Measurements from ENCODE around the gene CSNK1G1. TPM values are rescaled to one million over a fixed set of nuclear protein-coding genes. Genes with fewer than 3 reads are reported as not detected.
"Not testable (repeated sequence)": the region's sequence is repeated elsewhere in the genome, so short reads cannot be mapped to it uniquely, and the experiment has no call there.

Gene CSNK1G1
- total RNA-seq, 1 donor, result 34.0 TPM

DNA sequence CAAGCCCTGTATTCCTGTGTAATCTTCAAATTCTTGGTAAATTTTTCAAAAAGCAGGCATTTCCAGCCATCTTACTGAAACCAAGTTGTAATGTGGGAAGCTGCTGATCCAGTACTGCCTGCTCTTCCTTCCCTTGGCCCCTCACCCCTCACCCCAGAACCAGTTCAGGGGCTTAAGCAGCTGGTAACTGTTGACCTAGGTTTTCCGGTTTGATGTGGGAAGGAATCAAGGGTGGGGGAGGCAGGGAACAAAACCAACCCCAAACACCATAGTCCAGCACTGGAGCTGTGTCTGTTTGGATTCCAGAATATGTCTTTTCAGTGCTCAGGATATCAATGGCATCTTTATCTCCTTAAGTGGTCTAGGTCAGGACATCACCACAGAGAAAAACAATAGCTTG lies 233.5 kb downstream of the CSNK1G1 start:
- Histone ChIP-seq H3K79me2 (ENCODE audit: insufficient read depth, low read length) (no peaks in the 10 kb centered on the region), H3K27ac (ENCODE audit: low read depth, low read length) (no peak overlapping the region), H2AFZ (ENCODE audit: low read length) (no peak overlapping the region), H3K36me3 (ENCODE audit: insufficient read depth, low read length) (peaks cover 79% of the 10 kb centered on the region), H3K4me1 (ENCODE audit: insufficient read depth, low read length) (no peaks in the 10 kb centered on the region), H3K9me3 (ENCODE audit: low read depth, low read length) (no peaks in the 10 kb centered on the region), H4K20me1 (ENCODE audit: insufficient read depth, low read length) (no peaks in the 10 kb centered on the region), H3K4me3 (ENCODE audit: insufficient read depth, low read length) (no peak overlapping the region), H3K27me3 (ENCODE audit: insufficient read depth, low read length) (no peaks in the 10 kb centered on the region), H3K4me2 (ENCODE audit: insufficient read depth, low read length) (no peak overlapping the region)
- TF ChIP-seq, protein P1, sequence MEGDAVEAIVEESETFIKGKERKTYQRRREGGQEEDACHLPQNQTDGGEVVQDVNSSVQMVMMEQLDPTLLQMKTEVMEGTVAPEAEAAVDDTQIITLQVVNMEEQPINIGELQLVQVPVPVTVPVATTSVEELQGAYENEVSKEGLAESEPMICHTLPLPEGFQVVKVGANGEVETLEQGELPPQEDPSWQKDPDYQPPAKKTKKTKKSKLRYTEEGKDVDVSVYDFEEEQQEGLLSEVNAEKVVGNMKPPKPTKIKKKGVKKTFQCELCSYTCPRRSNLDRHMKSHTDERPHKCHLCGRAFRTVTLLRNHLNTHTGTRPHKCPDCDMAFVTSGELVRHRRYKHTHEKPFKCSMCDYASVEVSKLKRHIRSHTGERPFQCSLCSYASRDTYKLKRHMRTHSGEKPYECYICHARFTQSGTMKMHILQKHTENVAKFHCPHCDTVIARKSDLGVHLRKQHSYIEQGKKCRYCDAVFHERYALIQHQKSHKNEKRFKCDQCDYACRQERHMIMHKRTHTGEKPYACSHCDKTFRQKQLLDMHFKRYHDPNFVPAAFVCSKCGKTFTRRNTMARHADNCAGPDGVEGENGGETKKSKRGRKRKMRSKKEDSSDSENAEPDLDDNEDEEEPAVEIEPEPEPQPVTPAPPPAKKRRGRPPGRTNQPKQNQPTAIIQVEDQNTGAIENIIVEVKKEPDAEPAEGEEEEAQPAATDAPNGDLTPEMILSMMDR (IDR thresholded peaks at IDR 0.05; ENCODE audit: extremely low read depth, low read depth, low read length), result no peak
- no peak for DNase-seq (ENCODE audit: insufficient read length, low spot score, missing footprints)

DNA sequence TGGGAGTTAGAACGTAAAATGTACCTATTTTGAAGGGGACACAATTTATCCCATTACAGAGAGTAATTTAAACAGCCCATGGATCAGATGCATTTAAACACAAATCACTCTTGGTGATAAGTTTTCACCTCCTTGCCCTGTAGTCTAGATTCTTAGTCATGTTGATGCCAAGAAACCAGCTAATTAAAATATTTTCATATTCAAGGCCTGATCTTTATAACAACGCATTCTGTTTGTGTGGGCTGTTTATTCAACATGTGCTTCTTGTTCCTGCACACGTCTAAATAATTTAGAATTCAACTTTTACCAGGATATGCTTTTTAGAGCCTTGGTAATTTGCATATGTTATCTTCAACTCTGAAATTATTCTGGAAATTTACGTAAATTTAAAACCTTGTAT lies 234.4 kb downstream of the CSNK1G1 start:
- H3K79me2 ChIP-seq (ENCODE audit: insufficient read depth, low read length), result no peaks in the 10 kb centered on the region
- no peak overlapping the region for H3K4me3 ChIP-seq (ENCODE audit: insufficient read depth, low read length)
- TF ChIP-seq, protein P1 (IDR thresholded peaks at IDR 0.05; ENCODE audit: extremely low read depth, low read depth, low read length), result no peak
- no peak overlapping the region for H3K4me2 ChIP-seq (ENCODE audit: insufficient read depth, low read length)
- no peaks in the 10 kb centered on the region for H3K9me3 ChIP-seq (ENCODE audit: low read depth, low read length)
- peaks cover 71% of the 10 kb centered on the region for H3K36me3 ChIP-seq (ENCODE audit: insufficient read depth, low read length)
- no peaks in the 10 kb centered on the region for H4K20me1 ChIP-seq (ENCODE audit: insufficient read depth, low read length)
- H2AFZ ChIP-seq (ENCODE audit: low read length), result no peak overlapping the region
- no peaks in the 10 kb centered on the region for H3K27me3 ChIP-seq (ENCODE audit: insufficient read depth, low read length)
- DNase-seq (ENCODE audit: insufficient read length, low spot score, missing footprints), result peak; percentile 15
- H3K4me1 ChIP-seq (ENCODE audit: insufficient read depth, low read length), result no peaks in the 10 kb centered on the region
- no peak overlapping the region for H3K27ac ChIP-seq (ENCODE audit: low read depth, low read length)

DNA sequence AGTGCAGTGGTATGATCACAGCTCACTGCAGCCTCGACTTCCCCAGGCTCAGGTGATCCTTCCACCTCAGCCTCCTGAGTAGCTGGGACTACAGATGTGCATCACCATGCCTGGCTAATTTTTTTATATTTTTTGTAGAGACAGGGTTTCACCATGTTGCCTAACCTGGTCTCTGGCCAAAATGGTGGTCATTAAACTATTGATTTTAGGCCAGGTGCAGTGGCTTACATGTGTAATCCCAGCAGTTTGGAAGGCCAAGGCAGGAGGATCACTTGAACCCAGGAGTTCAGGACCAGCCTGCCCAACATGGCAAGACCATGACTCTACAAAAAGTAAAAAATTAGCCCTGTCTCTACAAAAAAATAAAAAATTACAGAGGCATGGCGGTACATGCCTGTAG lies 235.7 kb downstream of the CSNK1G1 start:
- H3K27me3 ChIP-seq (ENCODE audit: insufficient read depth, low read length); H3K4me1 ChIP-seq (ENCODE audit: insufficient read depth, low read length); H2AFZ ChIP-seq (ENCODE audit: low read length); H3K27ac ChIP-seq (ENCODE audit: low read depth, low read length); H3K4me3 ChIP-seq (ENCODE audit: insufficient read depth, low read length); H3K79me2 ChIP-seq (ENCODE audit: insufficient read depth, low read length); H3K4me2 ChIP-seq (ENCODE audit: insufficient read depth, low read length); DNase-seq (ENCODE audit: insufficient read length, low spot score, missing footprints); H3K9me3 ChIP-seq (ENCODE audit: low read depth, low read length); H4K20me1 ChIP-seq (ENCODE audit: insufficient read depth, low read length): not testable (repeated sequence)
- H3K36me3 ChIP-seq (ENCODE audit: insufficient read depth, low read length), result peaks cover 64% of the 10 kb centered on the region

DNA sequence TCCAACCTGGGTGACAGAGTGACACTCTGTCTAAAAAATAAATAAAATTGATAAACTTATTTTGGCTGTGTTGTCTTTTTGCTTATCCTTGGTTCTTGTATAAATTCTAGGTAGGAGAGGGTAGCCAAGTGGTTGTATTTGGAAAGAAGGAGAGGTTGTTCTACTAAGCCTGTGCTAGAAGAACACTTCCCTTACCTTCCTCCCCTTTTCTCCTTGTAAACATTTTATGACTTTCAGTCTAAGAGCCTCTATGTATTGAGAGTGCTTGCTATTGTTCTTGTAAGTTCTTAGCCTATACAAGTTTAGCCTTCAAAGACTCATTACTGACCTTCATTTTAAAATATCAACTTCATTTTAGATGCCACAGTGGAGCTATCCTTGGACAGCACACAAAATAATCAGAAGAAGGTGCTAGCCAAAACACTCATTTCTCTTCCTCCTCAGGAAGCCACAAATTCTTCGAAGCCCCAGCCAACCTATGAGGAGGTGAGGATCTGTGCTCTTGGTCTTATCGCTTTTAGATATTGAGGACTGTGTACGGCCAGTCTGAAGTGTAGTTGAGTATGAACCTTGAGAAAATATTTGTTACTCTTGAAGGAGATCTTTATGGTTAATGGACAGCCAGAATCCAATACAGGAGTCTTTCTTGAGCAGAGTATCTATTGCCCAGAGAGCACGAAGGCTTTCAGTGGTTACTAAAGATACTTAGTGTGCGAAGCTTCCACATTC lies 238.1 kb downstream of the CSNK1G1 start:
- H3K4me2 ChIP-seq (ENCODE audit: insufficient read depth, low read length), result no peak overlapping the region
- H3K36me3 ChIP-seq (ENCODE audit: insufficient read depth, low read length), result peaks cover 74% of the 10 kb centered on the region
- H3K4me3 ChIP-seq (ENCODE audit: insufficient read depth, low read length), result no peak overlapping the region
- DNase-seq (ENCODE audit: insufficient read length, low spot score, missing footprints), result no peak
- H3K4me1 ChIP-seq (ENCODE audit: insufficient read depth, low read length), result peaks cover 4% of the 10 kb centered on the region
- H3K27ac ChIP-seq (ENCODE audit: low read depth, low read length), result no peak overlapping the region
- peaks cover 13% of the 10 kb centered on the region for H3K79me2 ChIP-seq (ENCODE audit: insufficient read depth, low read length)
- no peaks in the 10 kb centered on the region for H3K27me3 ChIP-seq (ENCODE audit: insufficient read depth, low read length)
- H4K20me1 ChIP-seq (ENCODE audit: insufficient read depth, low read length), result no peaks in the 10 kb centered on the region
- TF ChIP-seq, protein P1 (IDR thresholded peaks at IDR 0.05; ENCODE audit: extremely low read depth, low read depth, low read length), result no peak
- H2AFZ ChIP-seq (ENCODE audit: low read length), result no peak overlapping the region
- no peaks in the 10 kb centered on the region for H3K9me3 ChIP-seq (ENCODE audit: low read depth, low read length)

Small RNA genes lying within 50 kb of the gene (small RNA-seq; reads per million reads assigned to genes)
- not detected for gene RF00554

Other genes with a start within 250 kb of the CSNK1G1 start
- gene SNX22, start 204.4 kb downstream of the CSNK1G1 start, total RNA-seq, result under 0.01 and 0.29 TPM in 2 replicates
- gene PPIB, start 193.2 kb downstream of the CSNK1G1 start, total RNA-seq, result 954 and 1,032 TPM in 2 replicates
- 20.6 and 29.2 TPM in 2 replicates for gene PCLAF, start 25.3 kb upstream of the CSNK1G1 start, total RNA-seq
- gene TRIP4, start 31.7 kb upstream of the CSNK1G1 start, total RNA-seq, result 10.9 and 14.1 TPM in 2 replicates
- 20.6 and 20.9 TPM in 2 replicates for gene ZNF609, start 104.4 kb upstream of the CSNK1G1 start, total RNA-seq

All from osteoblast (primary cell).